Endothelial cell (in vitro differentiated cells): ENCODE data around the gene TMEM132D. TPM values are rescaled to one million over a fixed set of nuclear protein-coding genes. Genes with fewer than 3 reads are reported as not detected.

Experiments
- DNase-seq: peaks from one replicate; pipeline ENCODE4 v3.0.0; 2021; ENCODE audit warnings: low spot score
- H3K27ac Mint-ChIP-seq: one replicate; pipeline ENCODE4 v1.8.0; 2021; ENCODE audit warnings: mixed read lengths, inconsistent platforms; ENCODE audit not compliant: unreplicated experiment
- H3K27me3 Mint-ChIP-seq: one replicate; pipeline ENCODE4 v1.8.0; 2021; ENCODE audit warnings: mild to moderate bottlenecking, moderate library complexity, mixed read lengths, inconsistent platforms; ENCODE audit not compliant: unreplicated experiment
- H3K36me3 Mint-ChIP-seq: one replicate; pipeline ENCODE4 v1.8.0; 2021; ENCODE audit warnings: mild to moderate bottlenecking, low read depth, mixed read lengths, inconsistent platforms; ENCODE audit not compliant: unreplicated experiment
- H3K4me1 Mint-ChIP-seq: one replicate; pipeline ENCODE4 v1.8.0; 2021; ENCODE audit warnings: mild to moderate bottlenecking, mixed read lengths, inconsistent platforms; ENCODE audit not compliant: unreplicated experiment
- H3K4me3 Mint-ChIP-seq: one replicate; pipeline ENCODE4 v1.8.0; 2021; ENCODE audit warnings: mild to moderate bottlenecking, mixed read lengths, inconsistent platforms; ENCODE audit not compliant: unreplicated experiment
- H3K9me3 Mint-ChIP-seq: one replicate; pipeline ENCODE4 v1.8.0; 2021; ENCODE audit warnings: mixed read lengths, inconsistent platforms; ENCODE audit not compliant: unreplicated experiment
- CTCF ChIP-seq: fragments of 200-600 bp; sonication (generic); IDR thresholded peaks from one replicate; pipeline ENCODE4 v1.5.0; 2021; ENCODE audit warnings: antibody characterized with exemption; ENCODE audit not compliant: unreplicated experiment
- total RNA-seq: library from RNA; stranded (reverse); fragmentation: NEBNext Ultra II Directional; extraction: Animal tissue kit (Norgen Biotek cat#: 25700); gene quantifications from one replicate; pipeline ENCODE4 v1.2.1, GENCODE V29; 2021; ENCODE audit not compliant: unreplicated experiment

Gene TMEM132D
- total RNA-seq, 1 donor from 2014 or later: not detected

GRCh38 chr12:129423041-129423580, 480.7 kb downstream of the TMEM132D start:
- H3K4me3 Mint-ChIP-seq: no peak overlapping the region
- H3K4me1 Mint-ChIP-seq: no peaks in the 10 kb centered on the region
- H3K9me3 Mint-ChIP-seq: peaks cover 20% of the 10 kb centered on the region
- H3K27me3 Mint-ChIP-seq: peaks cover 3% of the 10 kb centered on the region
- no peak overlapping the region for H3K27ac Mint-ChIP-seq
- TF ChIP-seq CTCF: no peak
- no peak for DNase-seq
- no peaks in the 10 kb centered on the region for H3K36me3 Mint-ChIP-seq

- no peak for TF ChIP-seq CTCF
- no peaks in the 10 kb centered on the region for H3K4me1 Mint-ChIP-seq
- H3K9me3 Mint-ChIP-seq: peaks cover 28% of the 10 kb centered on the region
- no peak for DNase-seq
- peaks cover 3% of the 10 kb centered on the region for H3K27me3 Mint-ChIP-seq
- no peak overlapping the region for H3K4me3 Mint-ChIP-seq
- H3K27ac Mint-ChIP-seq: no peak overlapping the region
- H3K36me3 Mint-ChIP-seq: no peaks in the 10 kb centered on the region
Observed at GRCh38 chr12:129413295-129413694, 490.5 kb downstream of the TMEM132D start.

- H3K4me1 Mint-ChIP-seq: no peaks in the 10 kb centered on the region
- no peak for DNase-seq
- no peak overlapping the region for H3K4me3 Mint-ChIP-seq
- H3K36me3 Mint-ChIP-seq: peaks cover 6% of the 10 kb centered on the region
- peaks cover 3% of the 10 kb centered on the region for H3K27me3 Mint-ChIP-seq
- peaks cover 16% of the 10 kb centered on the region for H3K9me3 Mint-ChIP-seq
- TF ChIP-seq CTCF: no peak
- H3K27ac Mint-ChIP-seq: no peak overlapping the region
Observed at GRCh38 chr12:129409281-129409680, 494.5 kb downstream of the TMEM132D start.

- no peak overlapping the region for H3K27ac Mint-ChIP-seq
- peaks cover 40% of the 10 kb centered on the region for H3K9me3 Mint-ChIP-seq
- no peak for DNase-seq
- H3K4me1 Mint-ChIP-seq: no peaks in the 10 kb centered on the region
- H3K27me3 Mint-ChIP-seq: peaks cover 2% of the 10 kb centered on the region
- TF ChIP-seq CTCF: no peak
- no peak overlapping the region for H3K4me3 Mint-ChIP-seq
- H3K36me3 Mint-ChIP-seq: peaks cover 15% of the 10 kb centered on the region
Observed at GRCh38 chr12:129404556-129404955, 499.3 kb downstream of the TMEM132D start.

GRCh38 chr12:129401572-129401971, 502.3 kb downstream of the TMEM132D start:
- H3K27ac Mint-ChIP-seq: no peak overlapping the region
- H3K27me3 Mint-ChIP-seq: peaks cover 2% of the 10 kb centered on the region
- no peak for TF ChIP-seq CTCF
- no peak for DNase-seq
- H3K4me3 Mint-ChIP-seq: no peak overlapping the region
- H3K4me1 Mint-ChIP-seq: no peaks in the 10 kb centered on the region
- peaks cover 15% of the 10 kb centered on the region for H3K36me3 Mint-ChIP-seq
- H3K9me3 Mint-ChIP-seq: peaks cover 39% of the 10 kb centered on the region
